Measurements from ENCODE around the gene TTLL11. TPM values are rescaled to one million over a fixed set of nuclear protein-coding genes. Genes with fewer than 3 reads are reported as not detected.
"Not testable (repeated sequence)": the region's sequence is repeated elsewhere in the genome, so short reads cannot be mapped to it uniquely, and the experiment has no call there.

Gene TTLL11
- total and polyA plus RNA-seq, 2 of the 8 experiments (the other 6 are each of a cell fraction or from before 2014, with no cell fraction given), result 0.56 to 0.80 TPM

DNA sequence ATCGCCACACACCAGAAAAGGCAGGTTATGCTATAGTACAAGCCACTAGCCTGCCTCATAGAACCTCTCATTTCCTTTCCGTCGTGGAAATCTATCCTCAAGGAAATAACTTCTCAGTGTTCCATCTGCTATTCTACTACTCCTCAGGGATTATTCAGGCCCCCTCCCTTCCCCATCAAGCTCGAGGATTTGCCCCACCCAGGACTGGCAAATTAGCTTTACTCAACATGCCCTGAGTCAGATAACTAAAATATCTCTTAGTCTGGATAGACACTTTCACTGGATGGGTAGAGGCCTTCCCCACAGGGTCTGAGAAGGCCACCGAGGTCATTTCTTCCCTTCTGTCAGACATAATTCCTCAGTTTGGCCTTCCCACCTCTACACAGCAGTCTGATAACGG is 298.8 kb downstream of the TTLL11 start:
- H3K36me3 ChIP-seq (ENCODE audit: control insufficient read depth in 2 of 4, insufficient read depth in 4 of 4, low read length in 3 of 4); H4K20me1 ChIP-seq (replicated peaks in 1 of 2; ENCODE audit: control insufficient read depth in 1 of 2, insufficient read depth in 2 of 2, low read length in 2 of 2); H4K91ac ChIP-seq (replicated peaks; ENCODE audit: insufficient read length, low read length); H3K27ac ChIP-seq (ENCODE audit: low read depth, low read length); H3K4ac ChIP-seq (replicated peaks; ENCODE audit: insufficient read length, low read depth, low read length); H2AK5ac ChIP-seq (ENCODE audit: low read depth, low read length); H2BK20ac ChIP-seq (ENCODE audit: low read length); DNase-seq (ENCODE audit: low read depth in 1 of 2, low spot score in 2 of 2); H3K9ac ChIP-seq (replicated peaks in 1 of 4; ENCODE audit: extremely low read depth in 1 of 4, low read depth in 3 of 4, low read length in 3 of 4); H2AFZ ChIP-seq (ENCODE audit: low read length); H4K8ac ChIP-seq (ENCODE audit: extremely low read depth, insufficient read depth, low read length); H3K27me3 ChIP-seq (replicated peaks in 1 of 4; ENCODE audit: control insufficient read depth in 3 of 4, extremely low read depth in 1 of 4, insufficient read depth in 3 of 4, low read length in 3 of 4); H3K14ac ChIP-seq (ENCODE audit: insufficient read length); H3K79me2 ChIP-seq (ENCODE audit: control insufficient read depth in 1 of 2, insufficient read depth in 2 of 2, low read length in 2 of 2); H2BK15ac ChIP-seq (ENCODE audit: low read length); H3K23ac ChIP-seq (ENCODE audit: insufficient read length); H3K56ac ChIP-seq (replicated peaks; ENCODE audit: insufficient read length, low read depth, low read length); H3K23me2 ChIP-seq (ENCODE audit: low read depth, low read length); H3K9me3 ChIP-seq (ENCODE audit: insufficient read depth in 2 of 2, low read depth in 1 of 2, low read length in 1 of 2); H3K4me1 ChIP-seq (replicated peaks in 1 of 4; ENCODE audit: control insufficient read depth in 3 of 4, insufficient read depth in 4 of 4, low read length in 3 of 4); H3K79me1 ChIP-seq (ENCODE audit: low read depth, low read length); POLR2A ChIA-PET (ENCODE audit: partially characterized antibody); H2BK5ac ChIP-seq (ENCODE audit: low read depth, low read length); H2BK12ac ChIP-seq (ENCODE audit: low read depth, low read length); FAIRE-seq; H2BK120ac ChIP-seq (replicated peaks; ENCODE audit: low read depth, low read length); H3K4me2 ChIP-seq (ENCODE audit: insufficient read depth in 1 of 2, low read depth in 2 of 2, low read length in 2 of 2); H4K5ac ChIP-seq (ENCODE audit: insufficient read length, low read depth, low read length); H3K4me3 ChIP-seq (ENCODE audit: extremely low read depth in 1 of 4, insufficient read depth in 2 of 4, low read depth in 3 of 4, low read length in 4 of 4); H3K18ac ChIP-seq (ENCODE audit: extremely low read depth, low read length): not testable (repeated sequence)
- 85% methylated on average over 6 of the region's 6 CpGs; no CpG with 5 or more reads in 1 of the 2 experiments for WGBS, 2 experiments (ENCODE audit: extremely low coverage in 1 of 2, insufficient coverage in 1 of 2, insufficient read length in 1 of 2, insufficient replicate concordance in 2 of 2, low coverage in 1 of 2, low lambda C conversion rate in 2 of 2, missing lambda C conversion rate in 1 of 2)
- CTCF ChIA-PET (ENCODE audit: partially characterized antibody), result interaction anchor here (1.1 kb wide), 1 partner anchor 30 kb away, joined by 4 read pairs; no protein-coding TSS in a partner anchor

DNA sequence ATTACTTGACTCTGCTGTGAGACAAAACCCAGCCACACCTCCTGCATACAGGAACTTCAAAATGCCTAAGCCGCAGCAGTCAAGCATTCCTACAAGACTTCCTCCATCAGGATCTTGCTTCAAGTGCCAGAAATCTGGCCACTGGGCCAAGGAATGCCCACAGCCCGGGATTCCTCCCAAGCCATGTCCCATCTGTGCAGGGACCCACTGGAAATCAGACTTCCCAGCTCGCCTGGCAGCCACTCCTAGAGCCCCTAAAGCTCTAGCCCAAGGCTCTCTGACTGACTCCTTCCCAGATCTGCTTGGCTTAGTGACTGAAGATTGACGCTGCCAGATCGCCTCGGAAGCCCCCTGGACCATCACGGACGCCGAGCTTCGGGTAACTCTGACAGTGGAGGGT is 300.6 kb downstream of the TTLL11 start:
- H3K27ac ChIP-seq (ENCODE audit: low read depth, low read length); H3K14ac ChIP-seq (ENCODE audit: insufficient read length); H3K4me3 ChIP-seq (ENCODE audit: extremely low read depth in 1 of 4, insufficient read depth in 2 of 4, low read depth in 3 of 4, low read length in 4 of 4); H3K4me1 ChIP-seq (replicated peaks in 1 of 4; ENCODE audit: control insufficient read depth in 3 of 4, insufficient read depth in 4 of 4, low read length in 3 of 4); H2BK120ac ChIP-seq (replicated peaks; ENCODE audit: low read depth, low read length); H4K91ac ChIP-seq (replicated peaks; ENCODE audit: insufficient read length, low read length); H4K5ac ChIP-seq (ENCODE audit: insufficient read length, low read depth, low read length); H3K4ac ChIP-seq (replicated peaks; ENCODE audit: insufficient read length, low read depth, low read length); H3K23ac ChIP-seq (ENCODE audit: insufficient read length); H2AK5ac ChIP-seq (ENCODE audit: low read depth, low read length); H2AFZ ChIP-seq (ENCODE audit: low read length); H3K36me3 ChIP-seq (ENCODE audit: control insufficient read depth in 2 of 4, insufficient read depth in 4 of 4, low read length in 3 of 4); H3K56ac ChIP-seq (replicated peaks; ENCODE audit: insufficient read length, low read depth, low read length); H2BK12ac ChIP-seq (ENCODE audit: low read depth, low read length); H4K20me1 ChIP-seq (replicated peaks in 1 of 2; ENCODE audit: control insufficient read depth in 1 of 2, insufficient read depth in 2 of 2, low read length in 2 of 2); H2BK15ac ChIP-seq (ENCODE audit: low read length); CTCF ChIA-PET (ENCODE audit: partially characterized antibody); H2BK20ac ChIP-seq (ENCODE audit: low read length); H4K8ac ChIP-seq (ENCODE audit: extremely low read depth, insufficient read depth, low read length); H3K18ac ChIP-seq (ENCODE audit: extremely low read depth, low read length); H3K79me2 ChIP-seq (ENCODE audit: control insufficient read depth in 1 of 2, insufficient read depth in 2 of 2, low read length in 2 of 2); POLR2A ChIA-PET (ENCODE audit: partially characterized antibody); H3K9ac ChIP-seq (replicated peaks in 1 of 4; ENCODE audit: extremely low read depth in 1 of 4, low read depth in 3 of 4, low read length in 3 of 4); H3K4me2 ChIP-seq (ENCODE audit: insufficient read depth in 1 of 2, low read depth in 2 of 2, low read length in 2 of 2); H2BK5ac ChIP-seq (ENCODE audit: low read depth, low read length); H3K23me2 ChIP-seq (ENCODE audit: low read depth, low read length); H3K9me3 ChIP-seq (ENCODE audit: insufficient read depth in 2 of 2, low read depth in 1 of 2, low read length in 1 of 2); H3K27me3 ChIP-seq (replicated peaks in 1 of 4; ENCODE audit: control insufficient read depth in 3 of 4, extremely low read depth in 1 of 4, insufficient read depth in 3 of 4, low read length in 3 of 4); FAIRE-seq; DNase-seq (ENCODE audit: low read depth in 1 of 2, low spot score in 2 of 2); H3K79me1 ChIP-seq (ENCODE audit: low read depth, low read length): not testable (repeated sequence)
- 93% methylated on average over 10 of the region's 10 CpGs; no CpG with 5 or more reads in 1 of the 2 experiments for WGBS, 2 experiments (ENCODE audit: extremely low coverage in 1 of 2, insufficient coverage in 1 of 2, insufficient read length in 1 of 2, insufficient replicate concordance in 2 of 2, low coverage in 1 of 2, low lambda C conversion rate in 2 of 2, missing lambda C conversion rate in 1 of 2)

Measured in H1 (cell line).